PC-3 (cell line): ENCODE results near the gene RDX. TPM values are rescaled to one million over a fixed set of nuclear protein-coding genes. Genes with fewer than 3 reads are reported as not detected.

Experiments used
- ATAC-seq: fragments of 200-7000 bp; cut with Tn5 transposase; 2 replicates; pipeline ENCODE4 v1.9.1; 2020; ENCODE audit warnings: mild to moderate bottlenecking, moderate library complexity
- BruUV-seq: library from RNA; stranded (reverse); fragments of 400-500 nt; replicated peaks from 2 replicates; lab custom pipeline; 2021; lab: Mats Ljungman, UMichigan
- CTCF ChIA-PET: fragments of 300-600 bp; sonication (Branson Sonifier 250); formaldehyde crosslinking; loops from one replicate; lab custom pipeline; 2022; ENCODE audit warnings: antibody characterized with exemption; lab: Charles Lee
- POLR2A ChIA-PET: fragments of 300-600 bp; sonication (Branson Sonifier 250); formaldehyde crosslinking; loops from one replicate; lab custom pipeline; 2022; ENCODE audit warnings: antibody characterized with exemption; ENCODE audit not compliant: unreplicated experiment; lab: Charles Lee
- DNase-seq: peaks from one replicate; pipeline ENCODE4 v3.0.0-alpha.2; 2015
- H2AFZ ChIP-seq: fragments of 300-600 bp; sonication (generic); 2 replicates; pipeline ENCODE4 v1.6.0; 2016; ENCODE audit warnings: antibody characterized with exemption, low read length
- H3F3A ChIP-seq: fragments of 300-600 bp; sonication (generic); one replicate; pipeline ENCODE4 v1.6.0; 2017; ENCODE audit warnings: antibody characterized with exemption, low read length, control low read depth, mild to moderate bottlenecking; ENCODE audit not compliant: unreplicated experiment
- H3K27ac ChIP-seq: fragments of 300-600 bp; sonication (generic); 2 replicates; pipeline ENCODE4 v1.5.1; 2016; ENCODE audit warnings: mild to moderate bottlenecking, low read length
- H3K27me3 ChIP-seq: fragments of 300-600 bp; sonication (generic); 2 replicates; pipeline ENCODE4 v1.6.1; 2016; ENCODE audit warnings: low read length, mixed read lengths
- H3K36me3 ChIP-seq: fragments of 300-600 bp; sonication (generic); 2 replicates; pipeline ENCODE4 v1.6.1; 2016; ENCODE audit warnings: low read depth, mixed run types, low read length, mixed read lengths
- H3K4me1 ChIP-seq: fragments of 300-600 bp; sonication (generic); 2 replicates; pipeline ENCODE4 v1.5.1; 2016; ENCODE audit warnings: low read length; ENCODE audit not compliant: insufficient read depth
- H3K4me2 ChIP-seq: fragments of 300-600 bp; sonication (generic); 2 replicates; pipeline ENCODE4 v1.6.0; 2016; ENCODE audit warnings: low read length
- H3K4me3 ChIP-seq: fragments of 300-600 bp; sonication (generic); 2 replicates; pipeline ENCODE4 v1.5.1; 2016; ENCODE audit warnings: mild to moderate bottlenecking, low read length, mixed read lengths
- H3K79me2 ChIP-seq: fragments of 300-600 bp; sonication (generic); 2 replicates; pipeline ENCODE4 v1.6.1; 2017; ENCODE audit warnings: low read length, mixed read lengths
- H3K9ac ChIP-seq: fragments of 300-600 bp; sonication (generic); 2 replicates; pipeline ENCODE4 v1.6.0; 2016; ENCODE audit warnings: mild to moderate bottlenecking, low read length
- H3K9me2 ChIP-seq: fragments of 300-600 bp; sonication (generic); replicated peaks from 2 replicates; pipeline ENCODE4 v1.6.1; 2016; ENCODE audit warnings: mixed run types, low read length, mixed read lengths
- H3K9me3 ChIP-seq: fragments of 300-600 bp; sonication (generic); 2 replicates; pipeline ENCODE4 v1.6.1; 2016; ENCODE audit warnings: low read length, mixed read lengths
- H4K20me1 ChIP-seq: fragments of 300-600 bp; sonication (generic); 2 replicates; pipeline ENCODE4 v1.6.1; 2016; ENCODE audit warnings: low read length, mixed read lengths
- EZH2 ChIP-seq: fragments of 300-600 bp; sonication (generic); IDR thresholded peaks from one replicate; pipeline ENCODE4 v1.6.1; 2017; ENCODE audit warnings: antibody characterized with exemption, mild to moderate bottlenecking, low read length; ENCODE audit not compliant: unreplicated experiment
- EZH2phosphoT487 ChIP-seq: fragments of 300-600 bp; sonication (generic); IDR thresholded peaks from 2 replicates; pipeline ENCODE4 v1.6.1; 2018; ENCODE audit warnings: mild to moderate bottlenecking, antibody characterized with exemption, low read length, borderline replicate concordance
- intact Hi-C: fragments of 100-400 bp; cut with micrococcal nuclease; formaldehyde crosslinking; loops from 2 replicates; pipeline ENCODE4 v1.9.0; 2023
- total RNA-seq: library from RNA; depleted of rRNA; stranded (reverse); fragments of >200 nt; gene quantifications from 2 replicates; pipeline ENCODE4 v1.2.3, GENCODE V29; 2014
- TF ChIP-seq, protein P1 (sequence below): fragments of 300-600 bp; sonication (generic); conservative IDR thresholded peaks from 2 replicates; pipeline ENCODE4 v1.5.1; 2017; ENCODE audit warnings: antibody characterized with exemption, low read depth, mild to moderate bottlenecking, low read length

RDX gene
- total RNA-seq, 1 experiment from 2014 or later, result 86.2 TPM

DNA sequence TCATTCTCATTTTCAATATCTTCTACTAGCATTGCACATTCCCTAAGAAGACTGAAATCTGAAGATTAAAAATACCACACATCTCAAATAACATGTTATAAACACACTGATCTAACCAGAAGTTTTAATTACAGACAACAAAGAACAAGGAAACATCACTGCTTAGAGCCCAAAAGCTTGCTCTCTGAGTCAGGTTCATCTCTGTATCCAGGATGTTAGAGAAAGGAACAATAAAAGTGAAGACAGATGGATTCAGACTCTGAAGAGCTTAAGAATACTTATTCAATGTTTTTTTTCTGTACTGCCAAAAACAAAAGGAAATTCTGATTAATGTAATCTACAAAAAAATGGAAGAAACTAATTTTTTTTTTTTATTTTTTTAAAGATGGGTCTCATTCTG is 16.5 kb downstream of the RDX start:
- Histone ChIP-seq H3K4me3 (no peak overlapping the region), H3K9me2 (no peaks in the 10 kb centered on the region), H3K9ac (no peak overlapping the region), H3K9me3 (no peaks in the 10 kb centered on the region), H3K27me3 (no peaks in the 10 kb centered on the region), H3K4me2 (no peak overlapping the region), H3F3A (peaks cover 3% of the 10 kb centered on the region), H3K79me2 (peaks cover 95% of the 10 kb centered on the region), H3K36me3 (peaks cover 40% of the 10 kb centered on the region), H3K4me1 (no peaks in the 10 kb centered on the region), H4K20me1 (peaks cover 15% of the 10 kb centered on the region), H3K27ac (no peak overlapping the region), H2AFZ (no peak overlapping the region)
- POLR2A ChIA-PET, result no interaction called here
- ATAC-seq, result peak; percentile 33; the same call in 1 of the 2 replicates
- no peak for DNase-seq
- intact Hi-C loops, result no loop called here
- TF ChIP-seq, protein P1, sequence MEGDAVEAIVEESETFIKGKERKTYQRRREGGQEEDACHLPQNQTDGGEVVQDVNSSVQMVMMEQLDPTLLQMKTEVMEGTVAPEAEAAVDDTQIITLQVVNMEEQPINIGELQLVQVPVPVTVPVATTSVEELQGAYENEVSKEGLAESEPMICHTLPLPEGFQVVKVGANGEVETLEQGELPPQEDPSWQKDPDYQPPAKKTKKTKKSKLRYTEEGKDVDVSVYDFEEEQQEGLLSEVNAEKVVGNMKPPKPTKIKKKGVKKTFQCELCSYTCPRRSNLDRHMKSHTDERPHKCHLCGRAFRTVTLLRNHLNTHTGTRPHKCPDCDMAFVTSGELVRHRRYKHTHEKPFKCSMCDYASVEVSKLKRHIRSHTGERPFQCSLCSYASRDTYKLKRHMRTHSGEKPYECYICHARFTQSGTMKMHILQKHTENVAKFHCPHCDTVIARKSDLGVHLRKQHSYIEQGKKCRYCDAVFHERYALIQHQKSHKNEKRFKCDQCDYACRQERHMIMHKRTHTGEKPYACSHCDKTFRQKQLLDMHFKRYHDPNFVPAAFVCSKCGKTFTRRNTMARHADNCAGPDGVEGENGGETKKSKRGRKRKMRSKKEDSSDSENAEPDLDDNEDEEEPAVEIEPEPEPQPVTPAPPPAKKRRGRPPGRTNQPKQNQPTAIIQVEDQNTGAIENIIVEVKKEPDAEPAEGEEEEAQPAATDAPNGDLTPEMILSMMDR, result no peak
- no peak for TF ChIP-seq EZH2
- no TSS peak for BruUV-seq
- CTCF ChIA-PET, result interaction anchor here (0.7 kb wide), 1 partner anchor 61 kb away, joined by 3 read pairs; no protein-coding TSS in a partner anchor

DNA sequence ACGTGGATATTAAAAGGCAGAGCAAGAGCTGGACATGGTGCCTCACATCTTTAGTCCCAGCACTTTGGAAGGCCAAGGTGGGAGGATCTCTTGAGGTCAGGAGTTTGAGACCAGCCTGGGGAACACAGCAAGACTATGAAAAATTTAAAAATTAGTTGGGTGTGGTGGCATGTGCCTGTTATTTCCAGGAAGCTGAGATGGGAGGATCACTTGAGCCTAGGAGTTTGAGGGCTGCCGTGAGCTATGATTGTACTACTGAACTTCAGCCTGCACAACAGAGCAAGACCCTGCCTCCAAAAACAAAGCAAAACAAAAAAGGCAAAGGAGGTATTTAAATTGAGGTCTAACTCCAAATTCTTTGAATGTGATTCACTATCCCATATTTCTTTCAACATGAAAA is 23.5 kb downstream of the RDX start:
- Histone ChIP-seq H3K79me2 (peaks cover 78% of the 10 kb centered on the region), H3K9me3 (no peaks in the 10 kb centered on the region), H3F3A (no peaks in the 10 kb centered on the region), H3K4me1 (no peaks in the 10 kb centered on the region), H2AFZ (no peak overlapping the region), H3K36me3 (peaks cover 62% of the 10 kb centered on the region), H4K20me1 (0 out of 2 replicates have a peak, but pooled peaks cover 6% of the 10 kb centered on the region), H3K9ac (no peak overlapping the region), H3K4me2 (no peak overlapping the region), H3K27me3 (no peaks in the 10 kb centered on the region), H3K27ac (no peak overlapping the region), H3K4me3 (no peak overlapping the region), H3K9me2 (no peaks in the 10 kb centered on the region)
- DNase-seq (no peak), ATAC-seq (no peak)
- TF ChIP-seq EZH2, result no peak
- POLR2A ChIA-PET, result no interaction called here
- BruUV-seq, result no TSS peak
- CTCF ChIA-PET, result no interaction called here
- intact Hi-C loops, result no loop called here

DNA sequence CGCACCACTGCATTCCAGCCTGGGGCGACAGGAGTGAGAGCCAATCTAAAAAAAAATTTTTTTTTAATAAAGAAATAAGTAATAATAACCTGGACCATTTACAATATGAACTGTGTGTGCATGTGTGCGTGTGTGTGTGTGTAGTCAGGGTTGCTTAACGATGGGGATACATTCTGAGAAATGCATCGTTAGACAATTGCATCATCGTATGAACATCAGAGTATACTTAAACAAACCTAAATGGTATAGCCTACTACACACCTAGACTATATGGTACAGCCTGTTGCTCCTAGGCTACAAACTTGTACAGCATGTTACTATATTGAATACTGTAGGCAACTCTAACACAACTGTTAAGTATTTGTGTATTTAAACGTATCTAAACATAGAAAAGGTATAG is 26.4 kb downstream of the RDX start:
- Histone ChIP-seq H3K9ac (no peak overlapping the region), H3K9me3 (no peaks in the 10 kb centered on the region), H3K4me2 (no peak overlapping the region), H3K79me2 (peaks cover 71% of the 10 kb centered on the region), H3K36me3 (peaks cover 41% of the 10 kb centered on the region), H3F3A (no peaks in the 10 kb centered on the region), H3K4me3 (no peak overlapping the region), H3K27ac (no peak overlapping the region), H3K27me3 (no peaks in the 10 kb centered on the region), H3K9me2 (no peaks in the 10 kb centered on the region), H2AFZ (no peak overlapping the region), H3K4me1 (no peaks in the 10 kb centered on the region), H4K20me1 (0 out of 2 replicates have a peak, but pooled peaks cover 6% of the 10 kb centered on the region)
- ChIA-PET POLR2A (no interaction called here), CTCF (no interaction called here)
- no peak for ATAC-seq
- no TSS peak for BruUV-seq
- intact Hi-C loops, result no loop called here
- no peak for DNase-seq
- TF ChIP-seq EZH2 (no peak), EZH2phosphoT487 (no peak)
- TF ChIP-seq, protein P1, result no peak
